Measurements from ENCODE around the gene KCNQ2. TPM values are rescaled to one million over a fixed set of nuclear protein-coding genes. Genes with fewer than 3 reads are reported as not detected.

Gene KCNQ2
- total RNA-seq, 1 experiment from 2014 or later, result 6.2 TPM

DNA sequence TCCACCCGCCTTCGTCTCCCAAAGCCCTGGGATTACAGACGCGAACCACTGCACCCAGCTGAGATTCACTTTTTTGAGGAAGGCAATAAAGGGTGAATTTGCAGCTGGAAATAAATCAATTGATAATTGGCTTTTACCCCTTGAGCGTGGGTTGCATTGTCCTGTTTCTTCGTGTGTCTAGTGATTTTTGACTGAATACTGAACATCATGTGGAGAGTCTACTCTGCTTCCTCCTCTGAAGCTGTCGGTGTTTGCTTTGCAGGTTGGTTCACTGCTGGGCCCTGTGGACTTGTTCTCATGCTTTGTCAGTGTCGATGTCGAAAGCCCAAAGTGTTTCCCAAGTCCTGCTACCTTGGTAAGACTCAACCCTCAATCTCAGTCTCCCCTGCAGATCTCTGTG lies 32.2 kb upstream of the KCNQ2 start:
- in situ Hi-C loops (cut with HindIII; ENCODE audit: low pct_unique_long_range_greater_than_20kb, low sequenced_read_pairs), result no loop called here
- DNase-seq (ENCODE audit: low read depth, low spot score), result no peak

DNA sequence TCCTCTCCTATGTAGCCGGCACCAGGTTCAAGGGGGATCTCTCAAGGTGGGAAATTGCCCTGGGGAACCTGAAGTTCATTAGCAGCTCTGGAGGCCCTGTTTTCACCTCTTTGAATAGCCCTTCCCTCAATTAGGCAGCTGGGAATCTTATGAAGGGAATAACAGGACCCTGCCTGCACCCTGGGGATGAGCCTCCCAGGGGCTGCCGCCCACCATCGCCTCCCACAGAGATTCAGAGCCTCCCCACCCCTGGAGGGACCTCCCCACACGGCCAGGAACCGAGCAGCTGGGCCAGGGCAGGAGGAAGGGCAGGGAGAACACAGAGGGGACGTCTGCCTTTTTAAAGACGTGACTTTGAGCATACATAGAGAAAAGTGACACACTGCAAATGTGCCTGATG lies 31.1 kb upstream of the KCNQ2 start:
- DNase-seq (ENCODE audit: low read depth, low spot score), result no peak
- in situ Hi-C loops (cut with HindIII; ENCODE audit: low pct_unique_long_range_greater_than_20kb, low sequenced_read_pairs), result no loop called here

DNA sequence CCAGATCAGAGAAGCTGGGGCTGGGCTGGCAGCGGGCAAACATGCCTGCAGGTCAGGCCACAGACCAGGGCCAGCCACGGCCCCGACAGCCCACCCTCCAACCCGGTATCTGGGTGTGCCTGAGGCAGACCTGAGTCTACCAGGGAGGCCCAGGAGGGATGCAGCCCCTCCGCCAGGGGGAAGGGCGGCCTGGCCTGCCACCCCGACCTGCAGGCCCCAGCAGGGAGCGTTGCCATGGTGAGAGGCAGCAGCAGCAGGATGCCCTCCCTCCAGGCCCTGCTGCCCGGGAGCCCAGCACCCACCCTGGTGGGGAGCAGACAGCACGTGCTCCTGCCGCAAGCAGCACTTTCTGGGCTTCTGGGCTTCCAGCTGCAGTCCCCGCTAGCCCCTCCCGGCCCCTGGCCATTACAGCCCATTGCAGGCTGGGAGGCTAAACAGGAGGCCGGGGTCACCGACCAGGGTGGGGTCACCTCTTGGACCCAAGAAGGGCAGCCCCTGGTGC lies 30.3 kb upstream of the KCNQ2 start:
- in situ Hi-C loops (cut with HindIII; ENCODE audit: low pct_unique_long_range_greater_than_20kb, low sequenced_read_pairs), result no loop called here
- no peak for DNase-seq (ENCODE audit: low read depth, low spot score)

DNA sequence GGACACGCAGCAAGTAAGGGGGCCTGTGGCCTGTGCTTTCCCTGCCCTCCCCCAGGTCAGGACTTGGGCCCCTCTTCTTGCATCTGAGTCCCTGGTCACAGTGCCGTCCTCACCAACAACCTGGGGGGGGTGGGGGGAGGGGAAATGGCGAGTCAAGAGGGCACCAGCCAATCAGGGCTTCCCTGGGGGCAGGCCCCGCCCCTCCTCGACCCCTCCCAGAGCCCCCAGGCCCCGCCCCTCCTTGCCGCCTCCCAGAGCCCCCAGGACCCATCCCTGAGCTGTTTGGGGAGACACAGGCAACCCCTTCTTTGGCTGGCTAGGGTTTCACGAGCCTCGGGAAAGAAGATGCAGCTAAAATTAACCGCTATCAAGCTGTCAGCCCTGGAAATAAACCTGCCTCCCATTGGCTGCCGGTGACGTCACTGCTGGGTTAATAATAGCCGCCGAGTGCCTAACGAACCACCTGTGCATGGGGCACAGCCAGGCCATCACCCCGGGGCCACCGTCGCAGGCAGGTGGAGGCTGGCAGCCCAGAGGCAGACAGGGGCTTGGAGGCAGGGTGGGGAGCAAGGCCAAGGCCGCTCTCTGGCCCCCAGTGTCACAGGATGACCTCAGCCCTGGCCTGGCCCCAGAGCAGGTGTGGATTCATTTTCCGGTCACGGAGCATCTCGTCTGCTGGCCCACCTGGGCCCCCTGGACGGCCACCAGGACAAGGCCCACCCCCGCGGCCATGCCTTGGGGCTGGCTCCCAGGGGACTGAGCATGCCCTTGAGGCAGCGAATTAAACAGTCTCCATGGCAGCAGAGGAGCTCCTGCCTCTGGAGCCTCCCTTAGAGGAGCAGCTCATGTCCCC lies 29.6 kb upstream of the KCNQ2 start:
- peak; percentile 41 for DNase-seq (ENCODE audit: low read depth, low spot score)
- in situ Hi-C loops (cut with HindIII; ENCODE audit: low pct_unique_long_range_greater_than_20kb, low sequenced_read_pairs), result no loop called here

DNA sequence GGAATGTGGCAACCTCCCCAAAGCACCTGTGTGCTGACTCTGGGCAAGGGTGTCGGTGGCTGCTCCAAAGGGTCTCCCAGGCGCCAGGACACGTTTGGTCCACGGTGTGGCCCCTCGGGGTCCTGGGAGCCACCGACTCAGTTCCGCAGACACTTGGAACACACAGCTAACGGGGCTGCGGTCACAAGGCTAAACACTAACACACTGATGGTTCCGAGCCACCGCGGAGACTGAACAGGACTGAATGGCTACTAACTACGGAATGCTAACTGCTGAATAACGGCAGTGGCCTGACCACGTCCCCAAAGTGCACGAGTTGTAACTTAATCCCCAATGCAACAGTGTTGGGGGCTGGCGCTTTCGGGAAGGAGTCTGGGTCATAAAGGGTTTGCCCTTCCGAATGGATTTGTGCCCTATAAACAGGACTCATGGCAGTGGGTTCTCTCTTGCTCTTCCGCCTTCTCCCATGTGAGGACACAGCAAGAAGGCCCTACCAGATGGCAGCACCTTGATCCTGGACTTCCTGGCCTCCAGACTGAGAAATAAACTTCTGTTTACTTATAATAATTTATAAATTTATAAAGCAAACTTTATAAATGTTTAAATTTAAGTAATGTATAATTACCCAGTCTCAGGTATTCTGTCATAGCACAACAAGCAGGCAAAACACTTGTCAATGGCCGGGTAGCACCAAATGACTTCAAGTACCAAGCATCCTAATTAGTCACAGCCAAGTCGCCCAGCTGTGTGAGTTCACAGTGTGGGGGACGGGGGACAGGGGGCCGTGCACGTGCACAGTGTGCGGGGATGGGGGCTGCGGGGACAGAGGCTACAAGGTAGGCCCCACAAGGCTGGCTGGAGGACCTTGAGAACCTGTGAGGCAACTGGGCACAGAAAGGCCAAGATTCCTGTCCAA lies 28.7 kb upstream of the KCNQ2 start:
- no peak for DNase-seq (ENCODE audit: low read depth, low spot score)
- in situ Hi-C loops (cut with HindIII; ENCODE audit: low pct_unique_long_range_greater_than_20kb, low sequenced_read_pairs), result no loop called here

DNA sequence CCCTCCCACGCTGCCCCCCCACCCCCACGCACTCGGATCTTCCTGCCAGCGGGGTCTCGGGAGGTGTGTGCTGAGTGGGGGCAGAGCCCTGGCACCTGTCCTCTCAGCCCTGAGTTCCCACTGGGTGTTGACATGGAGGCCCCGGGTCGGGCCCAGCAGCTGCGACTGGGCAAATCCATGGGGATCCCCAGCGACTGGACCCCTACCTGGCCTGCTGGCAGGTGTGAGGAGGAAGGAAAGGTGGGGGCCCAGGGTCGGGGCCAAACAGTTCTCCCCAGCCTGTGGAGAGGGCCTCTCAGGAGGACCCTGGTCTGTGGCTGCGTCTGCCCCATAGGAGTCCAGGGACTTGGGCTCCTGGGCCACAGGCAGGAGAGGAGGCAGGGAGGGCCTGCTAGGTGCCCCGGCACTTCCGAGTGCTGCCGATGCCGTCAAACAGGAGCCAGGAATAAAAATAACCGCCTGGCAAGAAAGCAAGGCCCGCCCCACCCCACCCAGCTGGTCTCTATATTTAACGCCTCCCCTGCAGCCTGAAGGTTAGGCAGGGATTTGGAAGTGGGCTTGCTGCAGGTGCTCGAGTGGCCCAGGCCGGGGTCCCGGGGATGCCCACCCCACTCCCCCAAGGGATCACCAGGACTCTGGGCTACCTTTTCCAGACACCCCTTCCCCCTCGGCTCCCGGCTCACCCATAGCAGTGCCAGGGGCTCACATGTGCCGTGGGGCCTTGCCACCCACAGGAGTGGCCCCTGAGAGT lies 27.9 kb upstream of the KCNQ2 start:
- no peak for DNase-seq (ENCODE audit: low read depth, low spot score)
- in situ Hi-C loops (cut with HindIII; ENCODE audit: low pct_unique_long_range_greater_than_20kb, low sequenced_read_pairs), result no loop called here

DNA sequence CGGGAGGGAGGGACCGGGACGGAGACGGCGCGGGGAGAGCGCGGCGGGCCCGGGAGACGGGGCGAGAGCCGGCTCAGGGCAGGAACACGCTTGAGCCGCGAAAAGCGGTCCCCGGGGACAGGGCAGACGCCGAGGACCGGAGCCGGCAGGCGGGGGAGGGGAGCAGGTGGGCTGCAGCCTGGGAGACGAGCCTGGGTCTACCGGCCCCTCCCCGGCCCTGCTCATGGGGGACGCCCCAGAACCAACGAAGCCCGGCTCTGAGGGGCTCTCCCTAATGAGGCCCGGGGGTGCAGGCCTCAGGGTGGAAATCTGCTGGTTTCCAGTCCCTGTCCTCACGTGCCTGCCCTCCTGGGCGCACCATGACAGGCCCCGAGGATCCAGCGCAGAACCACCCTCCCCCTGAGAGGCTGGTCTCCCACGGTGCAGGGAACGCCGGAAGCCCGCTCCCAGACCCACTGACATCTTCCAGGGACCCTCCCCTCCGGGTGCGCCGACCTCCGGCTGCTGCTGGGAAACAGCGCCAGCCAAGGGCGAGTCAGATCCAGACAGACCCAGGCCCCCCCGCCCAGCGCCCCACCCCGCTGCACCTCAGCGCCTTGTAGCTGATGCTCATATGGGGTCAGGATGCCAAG lies 27.0 kb upstream of the KCNQ2 start:
- in situ Hi-C loops (cut with HindIII; ENCODE audit: low pct_unique_long_range_greater_than_20kb, low sequenced_read_pairs), result no loop called here
- DNase-seq (ENCODE audit: low read depth, low spot score), result no peak

DNA sequence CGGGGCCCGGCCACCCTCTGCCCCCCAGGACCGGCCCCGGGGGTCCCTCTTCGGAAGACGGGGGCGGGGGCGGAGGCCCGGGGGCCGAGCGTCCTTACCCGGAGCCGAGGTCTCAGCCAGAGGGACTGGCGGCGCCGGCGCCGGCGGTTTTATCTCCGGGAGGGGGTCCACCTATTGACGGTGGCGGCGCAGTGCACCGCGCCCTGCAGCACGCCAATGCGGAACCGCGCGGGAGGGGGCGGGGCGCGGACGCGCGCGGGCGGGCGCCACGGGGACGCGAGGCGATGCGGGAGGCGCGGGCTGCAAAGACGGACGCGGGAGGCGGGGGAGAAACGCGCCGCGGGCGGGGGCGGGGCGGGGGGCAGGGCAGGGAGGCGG lies 26.5 kb upstream of the KCNQ2 start, which contains the start of gene EEF1A2:
TSS of gene EEF1A2 (minus strand) at position 124 of the 378 bp plus-strand sequence. CDS start 1,320 bp downstream, outside the sequence.
- in situ Hi-C loops (cut with HindIII; ENCODE audit: low pct_unique_long_range_greater_than_20kb, low sequenced_read_pairs), result no loop called here
- DNase-seq (ENCODE audit: low read depth, low spot score), result no peak

DNA sequence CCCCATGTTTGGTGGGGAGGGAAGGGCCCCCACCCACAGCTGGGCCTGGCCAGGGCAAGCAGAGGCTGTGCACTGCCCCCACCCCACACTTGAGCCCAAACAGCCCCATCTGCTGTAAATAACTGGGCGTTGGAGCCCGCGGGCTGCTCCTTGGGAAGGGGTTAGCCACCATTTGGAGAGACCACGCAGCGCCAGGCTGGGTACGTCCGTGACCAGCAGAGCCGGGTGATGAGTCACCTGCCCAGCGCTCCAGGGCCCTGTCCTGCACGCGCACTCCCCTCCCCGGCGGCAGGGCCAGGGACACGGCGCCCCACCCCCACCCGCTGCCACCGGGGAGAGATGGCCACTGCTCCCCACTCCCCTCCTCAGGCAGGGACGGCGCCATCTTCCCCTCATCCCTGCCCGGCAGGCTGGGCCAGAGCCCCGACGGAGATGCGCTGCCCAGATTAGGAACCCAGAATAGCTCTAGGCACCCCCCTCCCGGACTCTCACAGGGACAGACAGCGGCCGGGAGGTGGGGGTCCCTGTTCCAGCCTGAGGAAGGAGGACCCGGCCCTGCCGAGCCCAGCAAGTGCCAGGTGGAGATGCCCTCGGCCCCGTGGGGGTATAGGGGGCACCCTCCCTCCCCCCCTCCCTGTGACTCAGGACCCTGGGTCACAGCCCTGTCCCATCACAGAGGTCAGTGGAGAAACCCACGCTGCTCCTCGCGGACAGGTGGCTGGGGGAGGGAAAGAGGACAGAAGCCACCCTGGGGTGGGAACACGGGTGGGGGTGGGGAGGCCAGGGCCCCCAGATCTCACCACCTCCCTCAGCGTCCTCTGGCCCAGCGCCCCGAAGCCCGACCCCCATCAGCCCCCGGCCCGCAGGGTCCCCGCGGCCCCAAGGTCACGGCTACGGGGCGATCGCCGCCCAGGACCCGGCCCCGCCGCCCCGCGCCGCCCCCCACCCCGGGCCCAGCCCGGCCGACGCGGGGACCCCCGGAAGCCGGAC lies 25.8 kb upstream of the KCNQ2 start:
- in situ Hi-C loops (cut with HindIII; ENCODE audit: low pct_unique_long_range_greater_than_20kb, low sequenced_read_pairs), result no loop called here
- no peak for DNase-seq (ENCODE audit: low read depth, low spot score)

DNA sequence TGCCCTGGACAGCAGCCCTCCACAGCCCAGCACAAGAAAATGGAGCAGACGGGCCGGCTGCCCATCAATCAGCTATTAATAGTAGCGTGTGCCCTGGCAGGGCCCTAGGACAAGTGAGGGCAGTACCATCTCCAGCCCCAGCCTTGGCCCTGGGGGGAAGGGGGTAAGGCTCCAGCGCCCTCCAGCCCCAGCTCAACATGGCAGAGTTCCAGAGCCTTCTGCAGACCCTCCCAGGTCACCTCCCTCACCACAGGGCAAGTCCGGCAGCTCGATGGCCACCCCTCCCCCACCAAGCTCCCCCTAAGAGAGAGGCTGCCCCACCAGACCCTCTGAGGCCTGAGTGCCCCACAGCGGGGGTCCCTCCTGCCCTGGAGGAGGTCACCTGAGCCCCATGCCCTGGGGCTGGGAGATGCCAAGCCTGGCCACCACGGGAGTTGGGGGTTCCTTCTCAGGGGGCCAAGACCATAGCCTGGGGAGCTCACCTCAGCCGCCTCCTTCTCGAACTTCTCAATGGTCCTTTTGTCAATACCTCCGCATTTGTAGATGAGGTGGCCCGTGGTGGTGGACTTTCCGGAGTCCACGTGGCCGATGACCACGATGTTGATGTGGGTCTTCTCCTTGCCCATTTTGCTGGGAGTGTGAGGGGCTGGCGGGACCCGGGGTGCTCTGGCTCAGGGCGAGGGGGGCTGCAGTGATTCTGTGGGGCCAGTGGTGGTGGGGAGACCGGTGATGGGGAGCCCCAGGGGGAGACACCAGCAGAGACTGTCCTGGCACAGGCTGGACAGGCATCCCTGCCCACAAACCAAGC lies 24.9 kb upstream of the KCNQ2 start:
- DNase-seq (ENCODE audit: low read depth, low spot score), result no peak
- in situ Hi-C loops (cut with HindIII; ENCODE audit: low pct_unique_long_range_greater_than_20kb, low sequenced_read_pairs), result no loop called here

DNA sequence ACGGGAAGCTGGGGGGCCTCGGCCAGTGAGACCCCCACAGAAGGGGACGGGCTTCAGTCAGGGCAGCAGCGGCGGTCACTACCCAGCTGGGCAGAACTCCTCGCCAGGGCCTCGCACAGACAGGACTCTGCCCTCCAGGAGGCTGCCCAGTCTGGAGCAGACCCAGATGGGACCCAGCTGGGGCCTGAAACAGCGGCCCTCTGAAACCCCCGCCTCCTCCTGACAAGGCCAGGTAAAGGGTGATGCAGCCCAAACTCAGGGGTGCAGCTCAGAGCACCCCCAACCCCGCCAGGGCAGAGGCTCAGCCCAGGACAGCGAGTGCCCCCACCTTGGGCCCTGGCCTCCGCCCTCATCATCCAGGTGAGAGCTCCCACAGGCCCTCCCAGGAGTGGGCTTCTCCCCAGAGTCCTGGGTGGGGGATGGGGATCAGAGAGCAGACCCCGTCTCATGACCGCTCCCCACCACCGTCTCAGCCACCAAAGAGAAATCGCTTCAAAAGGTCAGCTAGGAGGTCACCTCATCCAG lies 24.2 kb upstream of the KCNQ2 start:
- in situ Hi-C loops (cut with HindIII; ENCODE audit: low pct_unique_long_range_greater_than_20kb, low sequenced_read_pairs), result no loop called here
- no peak for DNase-seq (ENCODE audit: low read depth, low spot score)

DNA sequence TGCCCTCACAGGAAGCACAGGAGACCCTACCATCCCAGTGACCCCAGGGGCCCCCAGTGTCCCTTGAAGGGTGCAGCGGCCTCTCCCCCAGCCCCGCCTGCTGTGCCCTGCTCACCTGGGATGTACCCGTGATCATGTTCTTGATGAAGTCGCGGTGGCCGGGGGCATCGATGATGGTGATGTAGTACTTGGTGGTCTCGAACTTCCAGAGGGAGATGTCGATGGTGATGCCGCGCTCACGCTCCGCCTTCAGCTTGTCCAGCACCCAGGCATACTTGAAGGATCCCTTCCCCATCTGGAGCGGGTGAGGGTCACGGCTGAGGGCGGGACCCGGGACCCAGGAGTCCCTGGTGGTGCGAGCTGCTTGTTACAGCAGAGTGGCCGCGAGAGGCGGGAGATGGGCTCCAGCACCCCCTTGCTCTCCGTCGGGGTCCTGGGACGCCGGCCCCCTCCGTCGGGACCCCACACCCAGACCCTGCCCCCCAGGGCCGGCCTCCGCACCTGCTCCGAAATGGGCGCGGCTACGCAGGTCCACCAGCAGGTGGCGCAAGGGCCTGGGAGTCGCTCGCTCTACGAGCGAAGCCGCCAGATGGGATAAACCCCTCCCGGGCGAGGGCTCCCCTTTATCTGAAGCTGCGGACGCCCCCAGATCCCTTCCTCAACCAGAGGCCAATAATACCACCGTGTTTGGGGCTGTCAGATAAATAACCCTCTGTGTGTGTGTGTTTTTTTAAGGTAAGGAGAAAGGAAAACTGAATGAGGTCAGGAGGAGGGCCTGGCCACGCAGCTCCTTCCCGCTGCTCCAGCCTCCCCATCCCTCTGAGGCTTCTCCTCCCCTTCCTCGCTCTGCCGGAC lies 23.5 kb upstream of the KCNQ2 start:
- peak; percentile 62 for DNase-seq (ENCODE audit: low read depth, low spot score)
- in situ Hi-C loops (cut with HindIII; ENCODE audit: low pct_unique_long_range_greater_than_20kb, low sequenced_read_pairs), result no loop called here

DNA sequence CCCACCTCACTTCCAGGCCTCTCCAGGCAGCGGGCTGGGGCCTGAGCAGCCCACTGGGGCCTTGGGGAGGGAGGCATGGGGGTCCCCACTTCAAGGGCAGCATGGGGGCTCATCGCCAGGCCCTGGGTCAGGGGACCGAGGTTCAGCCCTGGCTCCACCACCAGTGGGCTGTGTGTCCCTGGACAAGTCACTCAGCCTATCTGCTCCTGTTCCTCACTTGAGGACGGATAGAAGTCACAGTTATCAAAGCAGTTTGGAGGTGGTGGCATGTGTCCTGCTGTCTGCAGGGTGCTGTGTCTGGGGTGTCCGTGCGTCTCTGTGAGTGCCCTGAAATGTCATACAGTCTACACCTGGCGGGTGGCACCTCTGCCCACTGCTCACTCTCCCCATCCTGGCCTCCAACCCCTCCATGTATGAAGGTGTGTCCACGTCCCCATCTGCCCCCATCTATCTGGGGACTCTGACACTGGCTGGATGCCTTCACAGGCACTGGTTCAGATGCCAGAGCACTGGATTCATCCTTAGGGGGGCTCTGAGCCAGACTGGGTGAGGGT lies 22.8 kb upstream of the KCNQ2 start:
- no peak for DNase-seq (ENCODE audit: low read depth, low spot score)

DNA sequence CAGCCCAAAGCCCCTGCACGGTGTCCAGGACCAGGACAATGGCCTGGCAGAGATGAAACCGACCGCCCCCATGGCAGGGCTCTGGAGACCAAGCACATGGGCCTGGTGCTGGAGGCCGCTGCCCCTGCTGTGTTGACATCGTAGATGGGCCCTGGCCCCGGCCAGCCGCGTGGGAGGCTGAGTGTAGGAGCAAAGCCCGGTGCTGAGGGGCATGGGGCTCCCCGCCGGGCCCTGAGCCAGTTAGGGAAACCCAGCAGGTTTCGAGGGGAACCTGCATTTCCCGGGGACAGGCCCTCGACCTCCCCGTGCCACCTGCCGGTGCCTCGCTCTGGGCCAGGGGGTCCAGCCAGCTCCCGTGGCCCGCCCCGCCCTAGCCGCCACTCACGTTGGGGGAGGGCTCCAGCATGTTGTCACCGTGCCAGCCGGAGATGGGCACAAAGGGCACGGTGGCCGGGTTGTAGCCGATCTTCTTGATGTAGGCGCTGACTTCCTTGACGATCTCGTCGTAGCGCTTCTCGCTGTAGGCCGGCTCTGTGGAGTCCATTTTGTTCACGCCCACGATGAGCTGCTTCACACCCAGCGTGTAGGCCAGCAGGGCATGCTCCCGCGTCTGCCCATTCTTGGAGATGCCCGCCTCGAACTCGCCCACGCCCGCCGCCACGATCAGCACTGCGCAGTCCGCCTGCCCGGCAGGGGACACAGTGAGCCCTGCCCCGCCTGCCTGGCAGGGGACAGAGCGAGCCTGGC lies 22.1 kb upstream of the KCNQ2 start:
- DNase-seq (ENCODE audit: low read depth, low spot score), result no peak
- in situ Hi-C loops (cut with HindIII; ENCODE audit: low pct_unique_long_range_greater_than_20kb, low sequenced_read_pairs), result no loop called here

More for the DNA sequence above, 22.8 kb upstream of the KCNQ2 start:
- in situ Hi-C loops (cut with HindIII; ENCODE audit: low pct_unique_long_range_greater_than_20kb, low sequenced_read_pairs), result no loop called here
